Neural cell (in vitro differentiated cells): ENCODE data around the gene VSIG10. TPM values are rescaled to one million over a fixed set of nuclear protein-coding genes. Genes with fewer than 3 reads are reported as not detected.

Experiments
- H2AFZ ChIP-seq: fragments of 200-600, 300-800 bp; sonication (generic), shearing (Covaris generic); 2 replicates; pipeline ENCODE4 v1.6.0; 2014; ENCODE audit warnings: low read depth, mild to moderate bottlenecking, antibody characterized with exemption, low read length, moderate library complexity
- H3F3A ChIP-seq: fragments of 200-600 bp; shearing (Covaris generic); 2 replicates; pipeline ENCODE4 v1.6.1; 2016; ENCODE audit warnings: mild to moderate bottlenecking, moderate library complexity, mixed read lengths, antibody characterized with exemption, low read length; ENCODE audit not compliant: insufficient read depth, poor library complexity, severe bottlenecking
- H3K27ac ChIP-seq: fragments of 200-600, 300-800 bp; sonication (generic), shearing (Covaris generic); 2 replicates; pipeline ENCODE4 v1.5.1; 2014; ENCODE audit warnings: mild to moderate bottlenecking, low read length, moderate library complexity
- H3K27me3 ChIP-seq: fragments of 300-800, 200-600 bp; sonication (generic), shearing (Covaris generic); 2 replicates; pipeline ENCODE4 v1.6.0; 2014; ENCODE audit warnings: mild to moderate bottlenecking, low read depth, low read length, moderate library complexity; ENCODE audit not compliant: insufficient read depth
- H3K36me3 ChIP-seq: fragments of 300-800, 200-600 bp; sonication (generic), shearing (Covaris generic); 2 replicates; pipeline ENCODE4 v1.5.1; 2014; ENCODE audit warnings: mild to moderate bottlenecking, antibody characterized with exemption, low read length, moderate library complexity; ENCODE audit not compliant: insufficient read depth
- H3K4me2 ChIP-seq: fragments of 300-800, 200-600 bp; sonication (generic), shearing (Covaris generic); 2 replicates; pipeline ENCODE4 v1.6.0; 2014; ENCODE audit warnings: mild to moderate bottlenecking, low read length
- H3K4me3 ChIP-seq: fragments of 300-800, 200-600 bp; sonication (generic), shearing (Covaris generic); 2 replicates; pipeline ENCODE4 v1.5.1; 2014; ENCODE audit warnings: mild to moderate bottlenecking, low read length, moderate library complexity
- H3K79me2 ChIP-seq: fragments of 200-600 bp; shearing (Covaris generic); replicated peaks from 2 replicates; pipeline ENCODE4 v1.6.0; 2014; ENCODE audit warnings: mild to moderate bottlenecking, low read length, moderate library complexity; ENCODE audit not compliant: insufficient read depth
- H3K9ac ChIP-seq: fragments of 300-800, 200-600 bp; sonication (generic), shearing (Covaris generic); 2 replicates; pipeline ENCODE4 v1.6.1; 2016; ENCODE audit warnings: mild to moderate bottlenecking, low read length, mixed read lengths
- H3K9me2 ChIP-seq: fragments of 200-600 bp; shearing (Covaris generic); 2 replicates; pipeline ENCODE4 v1.6.1; 2016; ENCODE audit warnings: mild to moderate bottlenecking, low read length, mixed read lengths; ENCODE audit not compliant: insufficient read depth
- H3K9me3 ChIP-seq: fragments of 200-600, 300-800 bp; sonication (generic), shearing (Covaris generic); 2 replicates; pipeline ENCODE4 v1.6.1; 2016; ENCODE audit warnings: mild to moderate bottlenecking, mixed run types, low read length, moderate library complexity, mixed read lengths
- H4K20me1 ChIP-seq: fragments of 200-600 bp; shearing (Covaris generic); 2 replicates; pipeline ENCODE4 v1.6.1; 2016; ENCODE audit warnings: mild to moderate bottlenecking, mixed run types; ENCODE audit not compliant: insufficient read depth
- EP300 ChIP-seq: fragments of 450-650 bp; conservative IDR thresholded peaks from 2 replicates; pipeline ENCODE4 v1.6.1; 2014; ENCODE audit warnings: antibody characterized with exemption, mild to moderate bottlenecking, moderate library complexity; ENCODE audit not compliant: poor library complexity, severe bottlenecking
- EZH2 ChIP-seq: fragments of 200-600, 300-800 bp; shearing (Covaris generic), sonication (generic); IDR thresholded peaks from 2 replicates; pipeline ENCODE4 v1.6.1; 2014; ENCODE audit warnings: antibody characterized with exemption, low read length, borderline replicate concordance, mild to moderate bottlenecking; ENCODE audit not compliant: insufficient read depth, poor library complexity, severe bottlenecking
- MXI1 ChIP-seq: fragments of 450-650 bp; conservative IDR thresholded peaks from 2 replicates; pipeline ENCODE4 v1.6.1; 2014; ENCODE audit warnings: antibody characterized with exemption, mild to moderate bottlenecking; ENCODE audit not compliant: poor library complexity, severe bottlenecking
- POLR2AphosphoS5 ChIP-seq: IDR thresholded peaks from 2 replicates; pipeline ENCODE4 v1.6.1; 2012
- RAD21 ChIP-seq: fragments of 450-650 bp; conservative IDR thresholded peaks from 2 replicates; pipeline ENCODE4 v1.6.1; 2014; ENCODE audit warnings: antibody characterized with exemption, mild to moderate bottlenecking, moderate library complexity
- SMC3 ChIP-seq: fragments of 450-650 bp; conservative IDR thresholded peaks from 2 replicates; pipeline ENCODE4 v1.6.1; 2014; ENCODE audit warnings: antibody characterized with exemption, mild to moderate bottlenecking, moderate library complexity; ENCODE audit not compliant: poor library complexity
- TAF1 ChIP-seq: IDR thresholded peaks from 2 replicates; pipeline ENCODE4 v1.6.1; 2012; ENCODE audit warnings: low read depth
- polyA plus RNA-seq: library from polyadenylated mRNA; depleted of rRNA; stranded (reverse); fragments of >200 nt; gene quantifications from 2 replicates; pipeline ENCODE4 v1.2.3, GENCODE V29; 2014
- TF ChIP-seq, protein P1 (sequence below): fragments of 450-650 bp; IDR thresholded peaks from 2 replicates; pipeline ENCODE4 v1.5.1; 2014; ENCODE audit warnings: antibody characterized with exemption, mild to moderate bottlenecking, moderate library complexity; ENCODE audit not compliant: poor library complexity, severe bottlenecking
- TF ChIP-seq, protein P2 (sequence below): IDR thresholded peaks from 2 replicates; pipeline ENCODE4 v1.6.1; 2012; ENCODE audit warnings: borderline replicate concordance

VSIG10 gene
- polyA plus RNA-seq, 1 donor from 2014 or later, result 2.0 TPM

DNA sequence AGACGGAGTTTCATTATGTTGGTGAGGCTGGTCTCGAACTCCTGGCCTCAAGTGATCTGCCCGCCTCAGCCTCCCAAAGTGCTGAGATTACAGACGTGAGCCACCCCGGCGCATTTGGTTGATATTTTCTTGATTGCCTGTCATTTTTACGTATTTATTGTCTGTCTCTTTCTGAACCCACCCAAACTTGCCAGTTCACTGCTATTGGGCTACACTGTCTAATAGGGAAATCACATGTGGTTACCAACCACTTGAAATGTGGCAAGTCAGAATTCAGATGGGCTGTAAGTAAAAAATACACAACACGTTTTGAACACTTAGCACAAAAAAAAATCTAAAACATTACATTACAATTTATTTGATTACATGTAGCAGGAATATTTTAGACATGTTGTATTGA lies 44.9 kb downstream of the VSIG10 start:
- Histone ChIP-seq H2AFZ (no peak overlapping the region), H3K4me2 (no peak overlapping the region), H3K79me2 (peaks cover 42% of the 10 kb centered on the region), H3K36me3 (no peaks in the 10 kb centered on the region), H3K9ac (no peak overlapping the region), H3K27me3 (no peaks in the 10 kb centered on the region), H3K9me3 (no peaks in the 10 kb centered on the region), H4K20me1 (no peaks in the 10 kb centered on the region), H3K27ac (no peak overlapping the region), H3F3A (no peaks in the 10 kb centered on the region), H3K9me2 (no peaks in the 10 kb centered on the region), H3K4me3 (no peak overlapping the region)
- TF ChIP-seq MXI1 (no peak), EP300 (no peak), POLR2AphosphoS5 (no peak), TAF1 (no peak), RAD21 (no peak), EZH2 (no peak), SMC3 (no peak)
- TF ChIP-seq, protein P1, sequence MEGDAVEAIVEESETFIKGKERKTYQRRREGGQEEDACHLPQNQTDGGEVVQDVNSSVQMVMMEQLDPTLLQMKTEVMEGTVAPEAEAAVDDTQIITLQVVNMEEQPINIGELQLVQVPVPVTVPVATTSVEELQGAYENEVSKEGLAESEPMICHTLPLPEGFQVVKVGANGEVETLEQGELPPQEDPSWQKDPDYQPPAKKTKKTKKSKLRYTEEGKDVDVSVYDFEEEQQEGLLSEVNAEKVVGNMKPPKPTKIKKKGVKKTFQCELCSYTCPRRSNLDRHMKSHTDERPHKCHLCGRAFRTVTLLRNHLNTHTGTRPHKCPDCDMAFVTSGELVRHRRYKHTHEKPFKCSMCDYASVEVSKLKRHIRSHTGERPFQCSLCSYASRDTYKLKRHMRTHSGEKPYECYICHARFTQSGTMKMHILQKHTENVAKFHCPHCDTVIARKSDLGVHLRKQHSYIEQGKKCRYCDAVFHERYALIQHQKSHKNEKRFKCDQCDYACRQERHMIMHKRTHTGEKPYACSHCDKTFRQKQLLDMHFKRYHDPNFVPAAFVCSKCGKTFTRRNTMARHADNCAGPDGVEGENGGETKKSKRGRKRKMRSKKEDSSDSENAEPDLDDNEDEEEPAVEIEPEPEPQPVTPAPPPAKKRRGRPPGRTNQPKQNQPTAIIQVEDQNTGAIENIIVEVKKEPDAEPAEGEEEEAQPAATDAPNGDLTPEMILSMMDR, result no peak
- TF ChIP-seq, protein P2, sequence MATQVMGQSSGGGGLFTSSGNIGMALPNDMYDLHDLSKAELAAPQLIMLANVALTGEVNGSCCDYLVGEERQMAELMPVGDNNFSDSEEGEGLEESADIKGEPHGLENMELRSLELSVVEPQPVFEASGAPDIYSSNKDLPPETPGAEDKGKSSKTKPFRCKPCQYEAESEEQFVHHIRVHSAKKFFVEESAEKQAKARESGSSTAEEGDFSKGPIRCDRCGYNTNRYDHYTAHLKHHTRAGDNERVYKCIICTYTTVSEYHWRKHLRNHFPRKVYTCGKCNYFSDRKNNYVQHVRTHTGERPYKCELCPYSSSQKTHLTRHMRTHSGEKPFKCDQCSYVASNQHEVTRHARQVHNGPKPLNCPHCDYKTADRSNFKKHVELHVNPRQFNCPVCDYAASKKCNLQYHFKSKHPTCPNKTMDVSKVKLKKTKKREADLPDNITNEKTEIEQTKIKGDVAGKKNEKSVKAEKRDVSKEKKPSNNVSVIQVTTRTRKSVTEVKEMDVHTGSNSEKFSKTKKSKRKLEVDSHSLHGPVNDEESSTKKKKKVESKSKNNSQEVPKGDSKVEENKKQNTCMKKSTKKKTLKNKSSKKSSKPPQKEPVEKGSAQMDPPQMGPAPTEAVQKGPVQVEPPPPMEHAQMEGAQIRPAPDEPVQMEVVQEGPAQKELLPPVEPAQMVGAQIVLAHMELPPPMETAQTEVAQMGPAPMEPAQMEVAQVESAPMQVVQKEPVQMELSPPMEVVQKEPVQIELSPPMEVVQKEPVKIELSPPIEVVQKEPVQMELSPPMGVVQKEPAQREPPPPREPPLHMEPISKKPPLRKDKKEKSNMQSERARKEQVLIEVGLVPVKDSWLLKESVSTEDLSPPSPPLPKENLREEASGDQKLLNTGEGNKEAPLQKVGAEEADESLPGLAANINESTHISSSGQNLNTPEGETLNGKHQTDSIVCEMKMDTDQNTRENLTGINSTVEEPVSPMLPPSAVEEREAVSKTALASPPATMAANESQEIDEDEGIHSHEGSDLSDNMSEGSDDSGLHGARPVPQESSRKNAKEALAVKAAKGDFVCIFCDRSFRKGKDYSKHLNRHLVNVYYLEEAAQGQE, result no peak

DNA sequence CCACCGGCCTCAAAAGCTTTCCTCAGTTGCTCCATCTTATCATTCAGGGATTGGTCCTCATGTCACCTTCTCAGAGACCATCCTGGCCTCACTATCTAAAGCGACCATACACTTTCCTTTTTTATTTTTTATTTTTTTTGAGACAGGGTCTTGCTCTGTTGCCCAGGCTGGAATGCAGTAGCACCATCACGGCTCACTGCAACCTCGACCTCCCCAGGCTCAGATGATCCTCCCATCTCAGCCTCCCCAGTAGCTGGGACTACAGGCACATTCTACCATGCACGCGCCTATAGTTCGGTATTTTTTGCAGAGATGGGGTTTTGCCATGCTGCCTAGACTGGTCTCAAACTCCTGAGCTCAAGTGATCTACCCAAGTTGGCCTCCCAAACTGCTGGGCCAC lies 45.6 kb downstream of the VSIG10 start:
- H3K9me2 ChIP-seq, result no peaks in the 10 kb centered on the region
- no peak overlapping the region for H3K9ac ChIP-seq
- H3K4me3 ChIP-seq, result no peak overlapping the region
- H3K36me3 ChIP-seq, result no peaks in the 10 kb centered on the region
- no peaks in the 10 kb centered on the region for H4K20me1 ChIP-seq
- H3K9me3 ChIP-seq, result no peaks in the 10 kb centered on the region
- H3K27me3 ChIP-seq, result no peaks in the 10 kb centered on the region
- H3F3A ChIP-seq, result no peaks in the 10 kb centered on the region
- H3K4me2 ChIP-seq, result no peak overlapping the region
- H2AFZ ChIP-seq, result no peak overlapping the region
- H3K79me2 ChIP-seq, result peaks cover 38% of the 10 kb centered on the region
- TF ChIP-seq RAD21 (no peak), TAF1 (no peak)
- H3K27ac ChIP-seq, result no peak overlapping the region
